SK-N-SH treated with all-trans-retinoic acid at 6 μM for 48 hours (cell line): ENCODE measurements around the gene CKAP4.

Experiments
- ATAC-seq: fragments of 200-7000 bp; cut with Tn5 transposase; 3 replicates; pipeline ENCODE4 v1.9.1; 2020; ENCODE audit warnings: mild to moderate bottlenecking, moderate library complexity
- ARNTL ChIP-seq: fragments of 450-650 bp; formaldehyde crosslinking; IDR thresholded peaks from 2 replicates; pipeline ENCODE4 v1.5.0; 2020; ENCODE audit warnings: low read depth, mild to moderate bottlenecking, moderate library complexity, borderline replicate concordance
- BACH2 ChIP-seq: fragments of 250-450 bp; sonication (Bioruptor Pico); IDR thresholded peaks from 2 replicates; pipeline ENCODE4 v1.9.0; 2021; ENCODE audit warnings: mild to moderate bottlenecking, borderline replicate concordance
- CSDC2 ChIP-seq: fragments of 250-450 bp; sonication (Bioruptor Pico); IDR thresholded peaks from 2 replicates; pipeline ENCODE4 v1.5.0; 2020; ENCODE audit warnings: mild to moderate bottlenecking, moderate library complexity
- GLIS3 ChIP-seq: fragments of 250-450 bp; sonication (Bioruptor Pico); IDR thresholded peaks from 2 replicates; pipeline ENCODE4 v1.5.0; 2020; ENCODE audit warnings: mild to moderate bottlenecking, moderate library complexity
- ISL1 ChIP-seq: fragments of 250-450 bp; sonication (Bioruptor Pico); IDR thresholded peaks from 2 replicates; pipeline ENCODE4 v2.1.2; 2022; ENCODE audit warnings: mild to moderate bottlenecking, moderate library complexity
- OSR1 ChIP-seq: fragments of 250-450 bp; sonication (Bioruptor Pico); IDR thresholded peaks from 2 replicates; pipeline ENCODE4 v1.8.0; 2022; ENCODE audit warnings: moderate library complexity, mild to moderate bottlenecking, inconsistent platforms
- PPARA ChIP-seq: fragments of 250-450 bp; sonication (Bioruptor Pico); IDR thresholded peaks from 2 replicates; pipeline ENCODE4 v1.5.0; 2020; ENCODE audit warnings: mild to moderate bottlenecking, borderline replicate concordance
- RARB ChIP-seq: fragments of 250-450 bp; sonication (Bioruptor Pico); IDR thresholded peaks from 2 replicates; pipeline ENCODE4 v1.8.0; 2021; ENCODE audit warnings: mild to moderate bottlenecking, moderate library complexity
- SNAI2 ChIP-seq: fragments of 250-450 bp; sonication (Bioruptor Pico); IDR thresholded peaks from 2 replicates; pipeline ENCODE4 v1.5.0; 2020; ENCODE audit warnings: mild to moderate bottlenecking, moderate library complexity
- TCF4 ChIP-seq: fragments of 250-450 bp; sonication (Bioruptor Pico); IDR thresholded peaks from 2 replicates; pipeline ENCODE4 v1.8.0; 2021; ENCODE audit warnings: mild to moderate bottlenecking, moderate library complexity, borderline replicate concordance
- TOX ChIP-seq: fragments of 250-450 bp; sonication (Bioruptor Pico); IDR thresholded peaks from 2 replicates; pipeline ENCODE4 v1.8.0; 2021; ENCODE audit warnings: mild to moderate bottlenecking, moderate library complexity, borderline replicate concordance
- ZC3H10 ChIP-seq: fragments of 250-450 bp; sonication (Bioruptor Pico); IDR thresholded peaks from 2 replicates; pipeline ENCODE4 v1.5.1; 2021; ENCODE audit warnings: mild to moderate bottlenecking, moderate library complexity
- ZFP3 ChIP-seq: fragments of 250-450 bp; sonication (Bioruptor Pico); IDR thresholded peaks from 2 replicates; pipeline ENCODE4 v1.5.0; 2020; ENCODE audit warnings: mild to moderate bottlenecking, moderate library complexity
- ZFP30 ChIP-seq: fragments of 450-650 bp; formaldehyde crosslinking; IDR thresholded peaks from 2 replicates; pipeline ENCODE4 v1.5.0; 2022; ENCODE audit warnings: mild to moderate bottlenecking, moderate library complexity
- ZNF565 ChIP-seq: fragments of 450-650 bp; formaldehyde crosslinking; conservative IDR thresholded peaks from 2 replicates; pipeline ENCODE4 v1.5.0; 2020; ENCODE audit warnings: low read depth, mild to moderate bottlenecking, moderate library complexity
- ZNF70 ChIP-seq: fragments of 450-650 bp; formaldehyde crosslinking; IDR thresholded peaks from 2 replicates; pipeline ENCODE4 v1.5.0; 2020; ENCODE audit warnings: mild to moderate bottlenecking, moderate library complexity
- ZNF8 ChIP-seq: fragments of 450-650 bp; formaldehyde crosslinking; IDR thresholded peaks from 2 replicates; pipeline ENCODE4 v1.5.0; 2020; ENCODE audit warnings: mild to moderate bottlenecking, moderate library complexity
- TF ChIP-seq, protein P1 (sequence below): fragments of 250-450 bp; sonication (Bioruptor Pico); IDR thresholded peaks from 2 replicates; pipeline ENCODE4 v1.8.0; 2021; ENCODE audit warnings: low read depth, mild to moderate bottlenecking, moderate library complexity, borderline replicate concordance
- TF ChIP-seq, protein P2 (sequence below): fragments of 250-450 bp; sonication (Bioruptor Pico); IDR thresholded peaks from 2 replicates; pipeline ENCODE4 v1.8.0; 2020; ENCODE audit warnings: mild to moderate bottlenecking, moderate library complexity, borderline replicate concordance
- TF ChIP-seq, protein P3 (sequence below): fragments of 250-450 bp; sonication (Bioruptor Pico); IDR thresholded peaks from 2 replicates; pipeline ENCODE4 v1.5.0; 2020; ENCODE audit warnings: mild to moderate bottlenecking, moderate library complexity
- TF ChIP-seq, protein P4 (sequence below): fragments of 250-450 bp; sonication (Bioruptor Pico); IDR thresholded peaks from 2 replicates; pipeline ENCODE4 v1.5.1; 2021; ENCODE audit warnings: mild to moderate bottlenecking, moderate library complexity

The CKAP4 gene

DNA sequence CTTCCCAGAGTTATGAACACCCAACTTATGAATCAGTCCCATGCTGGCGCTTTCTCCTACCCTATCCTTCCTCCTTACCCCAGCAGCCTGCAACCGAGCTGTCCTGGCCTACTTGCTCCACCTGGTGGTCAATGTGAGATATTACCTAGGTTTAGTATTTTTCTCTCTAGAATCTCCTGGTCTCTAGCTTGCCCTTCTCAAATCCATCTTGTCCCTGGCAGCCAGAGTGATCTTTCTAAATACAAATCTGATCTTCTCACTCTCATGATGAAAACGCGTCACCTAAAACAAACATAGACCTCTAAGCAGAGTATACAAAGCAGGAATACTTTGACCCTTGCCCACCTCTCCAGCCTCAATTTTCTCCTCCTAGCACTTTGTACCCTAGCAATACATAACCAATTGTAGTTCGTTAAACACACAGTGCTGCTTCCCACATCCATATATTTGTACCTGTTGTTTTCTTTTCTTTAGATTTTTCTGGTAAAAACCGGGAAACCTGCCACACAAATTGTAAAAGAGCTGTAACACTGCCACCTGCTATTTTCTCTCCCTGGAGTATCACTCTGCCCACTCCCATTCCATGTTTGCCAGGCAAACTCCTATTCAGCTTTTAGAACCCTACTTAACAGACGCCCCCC lies 34.8 kb upstream of the CKAP4 start:
- peak; percentile 61; the same call in 2 of the 3 replicates for ATAC-seq
- TF ChIP-seq ISL1 (CRISPR knock-in tag) (no peak), SNAI2 (CRISPR knock-in tag) (no peak), PPARA (CRISPR knock-in tag) (no peak), ZC3H10 (CRISPR knock-in tag) (no peak), TOX (CRISPR knock-in tag) (no peak), OSR1 (CRISPR knock-in tag) (no peak), ZNF565 (CRISPR knock-in tag) (no peak), TCF4 (CRISPR knock-in tag) (no peak), RARB (no peak), BACH2 (CRISPR knock-in tag) (no peak), ARNTL (CRISPR knock-in tag) (no peak), ZFP30 (no peak), ZNF8 (CRISPR knock-in tag) (no peak), CSDC2 (CRISPR knock-in tag) (no peak)
- TF ChIP-seq, protein P1, sequence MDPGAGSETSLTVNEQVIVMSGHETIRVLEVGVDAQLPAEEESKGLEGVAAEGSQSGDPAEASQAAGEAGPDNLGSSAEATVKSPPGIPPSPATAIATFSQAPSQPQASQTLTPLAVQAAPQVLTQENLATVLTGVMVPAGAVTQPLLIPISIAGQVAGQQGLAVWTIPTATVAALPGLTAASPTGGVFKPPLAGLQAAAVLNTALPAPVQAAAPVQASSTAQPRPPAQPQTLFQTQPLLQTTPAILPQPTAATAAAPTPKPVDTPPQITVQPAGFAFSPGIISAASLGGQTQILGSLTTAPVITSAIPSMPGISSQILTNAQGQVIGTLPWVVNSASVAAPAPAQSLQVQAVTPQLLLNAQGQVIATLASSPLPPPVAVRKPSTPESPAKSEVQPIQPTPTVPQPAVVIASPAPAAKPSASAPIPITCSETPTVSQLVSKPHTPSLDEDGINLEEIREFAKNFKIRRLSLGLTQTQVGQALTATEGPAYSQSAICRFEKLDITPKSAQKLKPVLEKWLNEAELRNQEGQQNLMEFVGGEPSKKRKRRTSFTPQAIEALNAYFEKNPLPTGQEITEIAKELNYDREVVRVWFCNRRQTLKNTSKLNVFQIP (CRISPR knock-in tag), result no peak
- TF ChIP-seq, protein P2, sequence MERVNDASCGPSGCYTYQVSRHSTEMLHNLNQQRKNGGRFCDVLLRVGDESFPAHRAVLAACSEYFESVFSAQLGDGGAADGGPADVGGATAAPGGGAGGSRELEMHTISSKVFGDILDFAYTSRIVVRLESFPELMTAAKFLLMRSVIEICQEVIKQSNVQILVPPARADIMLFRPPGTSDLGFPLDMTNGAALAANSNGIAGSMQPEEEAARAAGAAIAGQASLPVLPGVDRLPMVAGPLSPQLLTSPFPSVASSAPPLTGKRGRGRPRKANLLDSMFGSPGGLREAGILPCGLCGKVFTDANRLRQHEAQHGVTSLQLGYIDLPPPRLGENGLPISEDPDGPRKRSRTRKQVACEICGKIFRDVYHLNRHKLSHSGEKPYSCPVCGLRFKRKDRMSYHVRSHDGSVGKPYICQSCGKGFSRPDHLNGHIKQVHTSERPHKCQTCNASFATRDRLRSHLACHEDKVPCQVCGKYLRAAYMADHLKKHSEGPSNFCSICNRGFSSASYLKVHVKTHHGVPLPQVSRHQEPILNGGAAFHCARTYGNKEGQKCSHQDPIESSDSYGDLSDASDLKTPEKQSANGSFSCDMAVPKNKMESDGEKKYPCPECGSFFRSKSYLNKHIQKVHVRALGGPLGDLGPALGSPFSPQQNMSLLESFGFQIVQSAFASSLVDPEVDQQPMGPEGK (CRISPR knock-in tag), result no peak
- TF ChIP-seq, protein P3, sequence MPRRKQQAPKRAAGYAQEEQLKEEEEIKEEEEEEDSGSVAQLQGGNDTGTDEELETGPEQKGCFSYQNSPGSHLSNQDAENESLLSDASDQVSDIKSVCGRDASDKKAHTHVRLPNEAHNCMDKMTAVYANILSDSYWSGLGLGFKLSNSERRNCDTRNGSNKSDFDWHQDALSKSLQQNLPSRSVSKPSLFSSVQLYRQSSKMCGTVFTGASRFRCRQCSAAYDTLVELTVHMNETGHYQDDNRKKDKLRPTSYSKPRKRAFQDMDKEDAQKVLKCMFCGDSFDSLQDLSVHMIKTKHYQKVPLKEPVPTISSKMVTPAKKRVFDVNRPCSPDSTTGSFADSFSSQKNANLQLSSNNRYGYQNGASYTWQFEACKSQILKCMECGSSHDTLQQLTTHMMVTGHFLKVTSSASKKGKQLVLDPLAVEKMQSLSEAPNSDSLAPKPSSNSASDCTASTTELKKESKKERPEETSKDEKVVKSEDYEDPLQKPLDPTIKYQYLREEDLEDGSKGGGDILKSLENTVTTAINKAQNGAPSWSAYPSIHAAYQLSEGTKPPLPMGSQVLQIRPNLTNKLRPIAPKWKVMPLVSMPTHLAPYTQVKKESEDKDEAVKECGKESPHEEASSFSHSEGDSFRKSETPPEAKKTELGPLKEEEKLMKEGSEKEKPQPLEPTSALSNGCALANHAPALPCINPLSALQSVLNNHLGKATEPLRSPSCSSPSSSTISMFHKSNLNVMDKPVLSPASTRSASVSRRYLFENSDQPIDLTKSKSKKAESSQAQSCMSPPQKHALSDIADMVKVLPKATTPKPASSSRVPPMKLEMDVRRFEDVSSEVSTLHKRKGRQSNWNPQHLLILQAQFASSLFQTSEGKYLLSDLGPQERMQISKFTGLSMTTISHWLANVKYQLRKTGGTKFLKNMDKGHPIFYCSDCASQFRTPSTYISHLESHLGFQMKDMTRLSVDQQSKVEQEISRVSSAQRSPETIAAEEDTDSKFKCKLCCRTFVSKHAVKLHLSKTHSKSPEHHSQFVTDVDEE (CRISPR knock-in tag), result no peak
- TF ChIP-seq, all 23 proteins: peak for 0

DNA sequence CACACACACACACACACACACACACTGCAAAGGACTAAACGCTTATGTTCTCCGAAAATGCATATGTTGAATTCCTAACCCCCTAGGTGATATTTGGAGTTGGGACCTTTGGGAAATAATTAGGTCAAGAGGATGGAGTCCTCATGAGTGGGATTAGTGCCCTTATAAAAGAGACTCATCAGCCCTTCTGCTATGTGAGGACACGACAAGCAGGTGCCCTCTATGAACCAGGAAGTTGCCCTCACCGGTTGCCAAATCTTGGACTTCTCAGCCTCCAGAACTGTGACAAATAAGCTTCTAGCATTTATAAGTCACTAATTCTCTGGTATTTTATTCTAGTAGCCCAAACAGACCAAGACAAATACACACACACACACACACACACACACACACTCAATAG lies 34.0 kb upstream of the CKAP4 start:
- TF ChIP-seq ARNTL (CRISPR knock-in tag) (no peak), GLIS3 (CRISPR knock-in tag) (no peak)
- ATAC-seq, result no peak

DNA sequence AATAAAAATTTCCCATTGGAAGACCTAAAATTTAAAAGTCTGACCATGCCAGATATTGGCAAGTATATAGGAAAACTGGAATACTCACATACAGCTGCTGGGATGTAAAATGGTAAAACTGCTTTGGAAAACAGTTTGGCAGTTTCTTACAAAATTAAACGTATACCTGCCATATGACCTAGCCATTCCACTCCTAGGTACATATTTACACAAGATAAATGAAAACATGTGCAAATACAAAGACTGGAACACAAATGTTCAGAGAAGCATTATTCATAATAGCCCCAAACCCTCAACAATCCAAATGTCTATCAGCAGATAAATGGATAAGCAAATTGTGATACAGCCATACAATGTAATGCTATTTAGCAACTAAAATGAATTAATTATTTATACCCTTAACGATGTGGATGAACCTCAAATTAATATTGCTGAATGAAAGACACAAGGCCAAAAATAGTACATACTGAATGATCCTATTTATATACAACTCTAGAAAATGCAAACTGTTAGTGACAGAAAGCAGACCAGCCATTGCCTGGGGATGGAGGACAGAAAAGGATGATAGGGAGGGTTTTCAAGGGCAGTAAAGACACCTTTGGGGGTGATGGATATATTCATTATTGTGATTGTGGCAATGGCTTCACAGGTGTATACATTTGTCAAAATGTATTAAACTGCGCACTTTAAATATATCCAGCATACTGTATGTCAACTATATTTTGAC lies 33.4 kb upstream of the CKAP4 start:
- no peak for ATAC-seq
- TF ChIP-seq, protein P4, sequence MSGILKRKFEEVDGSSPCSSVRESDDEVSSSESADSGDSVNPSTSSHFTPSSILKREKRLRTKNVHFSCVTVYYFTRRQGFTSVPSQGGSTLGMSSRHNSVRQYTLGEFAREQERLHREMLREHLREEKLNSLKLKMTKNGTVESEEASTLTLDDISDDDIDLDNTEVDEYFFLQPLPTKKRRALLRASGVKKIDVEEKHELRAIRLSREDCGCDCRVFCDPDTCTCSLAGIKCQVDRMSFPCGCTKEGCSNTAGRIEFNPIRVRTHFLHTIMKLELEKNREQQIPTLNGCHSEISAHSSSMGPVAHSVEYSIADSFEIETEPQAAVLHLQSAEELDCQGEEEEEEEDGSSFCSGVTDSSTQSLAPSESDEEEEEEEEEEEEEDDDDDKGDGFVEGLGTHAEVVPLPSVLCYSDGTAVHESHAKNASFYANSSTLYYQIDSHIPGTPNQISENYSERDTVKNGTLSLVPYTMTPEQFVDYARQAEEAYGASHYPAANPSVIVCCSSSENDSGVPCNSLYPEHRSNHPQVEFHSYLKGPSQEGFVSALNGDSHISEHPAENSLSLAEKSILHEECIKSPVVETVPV (CRISPR knock-in tag), result no peak
- TF ChIP-seq, protein P3 (CRISPR knock-in tag), result no peak
- TF ChIP-seq ZNF70 (CRISPR knock-in tag) (no peak), ZNF8 (CRISPR knock-in tag) (no peak), ARNTL (CRISPR knock-in tag) (no peak), TOX (CRISPR knock-in tag) (no peak), TCF4 (CRISPR knock-in tag) (no peak), SNAI2 (CRISPR knock-in tag) (no peak), OSR1 (CRISPR knock-in tag) (no peak), ZC3H10 (CRISPR knock-in tag) (no peak), ZFP30 (no peak), ZFP3 (CRISPR knock-in tag) (no peak), ISL1 (CRISPR knock-in tag) (no peak)
- TF ChIP-seq, protein P1 (CRISPR knock-in tag), result no peak
- TF ChIP-seq, protein P2 (CRISPR knock-in tag), result no peak
